GM18858 (cell line): ENCODE measurements around the gene ANKRD40.

ENCODE experiments used
- ATAC-seq: cut with Tn5 transposase; IDR thresholded peaks from one replicate; pipeline ENCODE4 v1.9.1; 2021; ENCODE audit not compliant: unreplicated experiment

ANKRD40 gene

DNA sequence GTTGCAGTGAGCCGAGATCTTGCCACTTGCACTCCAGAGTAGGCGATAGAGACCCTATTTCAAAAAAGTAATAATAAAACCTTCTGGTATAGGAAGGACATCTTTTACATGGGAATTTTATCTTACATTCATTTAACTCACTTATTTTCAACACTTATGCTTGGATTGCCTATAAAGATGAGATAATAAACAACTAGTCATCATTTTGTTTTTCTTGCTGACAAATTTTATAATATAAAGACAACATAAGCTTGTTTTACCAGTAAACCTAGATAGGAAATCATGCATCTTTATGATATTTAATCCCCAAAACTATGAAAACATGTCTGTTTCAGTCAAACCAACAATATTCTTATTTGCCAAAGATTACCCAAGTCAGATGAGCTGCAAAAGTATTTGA is 56.1 kb downstream of the ANKRD40 start:
- no peak for ATAC-seq

DNA sequence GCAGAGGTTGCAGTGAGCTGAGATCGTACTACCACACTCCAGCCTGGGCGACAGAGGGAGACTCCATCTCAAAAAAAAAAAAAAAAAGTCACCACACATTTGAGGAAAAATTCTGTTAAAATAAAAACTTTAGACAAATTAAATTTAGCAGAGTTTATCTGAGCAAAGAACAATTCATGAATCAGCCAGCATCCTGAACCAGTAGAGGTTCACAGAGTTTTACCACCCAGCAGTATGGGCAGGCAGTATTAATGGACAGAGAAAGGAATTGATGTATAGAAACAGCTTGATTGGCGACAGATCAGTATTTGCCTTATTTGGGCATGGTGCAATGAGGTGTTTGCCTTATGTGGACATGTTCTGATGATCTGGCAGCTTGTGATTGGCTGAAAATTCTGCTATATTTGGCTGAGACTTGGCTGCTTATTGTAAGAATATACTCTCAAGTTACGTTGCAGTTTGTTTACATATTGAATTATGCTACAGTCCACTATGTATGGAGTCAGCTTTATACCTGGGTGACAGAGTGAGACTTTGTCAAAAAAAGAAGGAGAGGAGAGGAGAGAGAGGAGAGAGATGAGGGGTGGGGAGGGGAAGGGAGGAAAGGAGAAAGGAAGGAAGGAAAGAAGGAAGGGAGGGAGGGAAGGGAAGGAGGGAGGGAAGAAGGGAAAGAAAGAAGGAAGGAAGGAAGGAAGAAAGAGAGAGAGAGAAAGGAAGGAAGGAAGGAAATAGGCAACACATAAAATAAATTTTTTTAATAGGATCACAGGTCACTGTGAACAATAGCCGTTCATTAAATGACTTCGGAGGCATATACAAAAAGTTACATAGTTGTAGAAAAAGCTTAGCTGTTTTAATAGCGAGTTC is 58.4 kb downstream of the ANKRD40 start:
- no peak for ATAC-seq

DNA sequence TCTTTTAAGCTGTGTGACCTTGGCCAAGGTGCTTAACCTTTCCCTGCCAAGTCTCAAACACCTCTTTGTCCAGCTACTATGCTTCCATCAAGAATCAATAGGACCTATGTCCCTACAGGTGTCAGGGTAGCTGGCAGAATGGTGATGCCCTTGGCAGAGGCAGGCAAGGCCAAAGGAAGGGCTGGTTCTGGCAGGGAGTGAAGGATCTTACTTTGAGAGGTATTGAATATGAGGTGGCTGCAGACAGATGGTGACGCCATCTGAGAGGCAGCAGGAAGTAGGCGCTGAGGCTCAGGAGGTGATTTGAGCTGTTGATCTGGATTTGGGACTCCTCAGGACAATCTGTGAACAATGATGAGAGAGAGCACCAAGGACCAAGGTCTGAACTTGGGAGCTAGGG is 60.5 kb downstream of the ANKRD40 start:
- ATAC-seq = no peak

- no peak for ATAC-seq
These were observed 61.7 kb downstream of the ANKRD40 start for GRCh38 chr17:50645748-50646682.
